Esophagus muscularis mucosa (tissue), 4 donors: Measurements from ENCODE around the gene KIF26B.

Source experiments
- EP300 ChIP-seq: sonication (generic); formaldehyde crosslinking; IDR thresholded peaks from one replicate; pipeline ENCODE4 v1.6.1; 2017; ENCODE audit warnings: antibody characterized with exemption
- POLR2A ChIP-seq: fragments of 450-650 bp; IDR thresholded peaks from one replicate; pipeline ENCODE4 v1.6.1; 2017; ENCODE audit warnings: antibody characterized with exemption, moderate library complexity, mild to moderate bottlenecking, low read depth
- POLR2AphosphoS5 ChIP-seq, 2 donors: sonication (generic); formaldehyde crosslinking; IDR thresholded peaks; one replicate each; pipeline ENCODE4 v1.6.1; 2017; ENCODE audit warnings: antibody characterized with exemption in 2 of 2
- TF ChIP-seq, protein P1 (sequence below), 3 experiments: fragments of 200-600 bp in 2 of 3; fragments of 450-650 bp in 1 of 3; sonication (generic) in 2 of 3; IDR thresholded peaks; one replicate each; pipeline ENCODE4 v1.5.1; 2017 to 2019; ENCODE audit warnings: antibody characterized with exemption in 3 of 3, mild to moderate bottlenecking in 2 of 3, moderate library complexity in 1 of 3

- TF ChIP-seq POLR2A (no peak), EP300 (no peak), POLR2AphosphoS5 (IDR thresholded peaks at IDR 0.05) (no peak)
- TF ChIP-seq, protein P1, sequence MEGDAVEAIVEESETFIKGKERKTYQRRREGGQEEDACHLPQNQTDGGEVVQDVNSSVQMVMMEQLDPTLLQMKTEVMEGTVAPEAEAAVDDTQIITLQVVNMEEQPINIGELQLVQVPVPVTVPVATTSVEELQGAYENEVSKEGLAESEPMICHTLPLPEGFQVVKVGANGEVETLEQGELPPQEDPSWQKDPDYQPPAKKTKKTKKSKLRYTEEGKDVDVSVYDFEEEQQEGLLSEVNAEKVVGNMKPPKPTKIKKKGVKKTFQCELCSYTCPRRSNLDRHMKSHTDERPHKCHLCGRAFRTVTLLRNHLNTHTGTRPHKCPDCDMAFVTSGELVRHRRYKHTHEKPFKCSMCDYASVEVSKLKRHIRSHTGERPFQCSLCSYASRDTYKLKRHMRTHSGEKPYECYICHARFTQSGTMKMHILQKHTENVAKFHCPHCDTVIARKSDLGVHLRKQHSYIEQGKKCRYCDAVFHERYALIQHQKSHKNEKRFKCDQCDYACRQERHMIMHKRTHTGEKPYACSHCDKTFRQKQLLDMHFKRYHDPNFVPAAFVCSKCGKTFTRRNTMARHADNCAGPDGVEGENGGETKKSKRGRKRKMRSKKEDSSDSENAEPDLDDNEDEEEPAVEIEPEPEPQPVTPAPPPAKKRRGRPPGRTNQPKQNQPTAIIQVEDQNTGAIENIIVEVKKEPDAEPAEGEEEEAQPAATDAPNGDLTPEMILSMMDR (IDR thresholded peaks at IDR 0.05): no peak
These were observed 294.2 kb downstream of the KIF26B start for GRCh38 chr1:245448975-245449431.
